K562 (cell line): ENCODE measurements around the gene EGLN3. TPM values are rescaled to one million over a fixed set of nuclear protein-coding genes. Genes with fewer than 3 reads are reported as not detected.

Experiments used
- ATAC-seq: fragments of 200-7000 bp; cut with Tn5 transposase; 3 replicates; pipeline ENCODE4 v1.9.1; 2020; ENCODE audit warnings: moderate library complexity
- BruUV-seq: library from RNA; stranded (reverse); fragments of 400-500 nt; replicated peaks from 2 replicates; lab custom pipeline; 2021; lab: Mats Ljungman, UMichigan
- CTCF ChIA-PET: fragments of 300-600 bp; formaldehyde crosslinking; extraction: SDS; loops from one replicate; lab custom pipeline; 2021; ENCODE audit warnings: low intra/inter-chr PET ratio; lab: Yijun Ruan, JAX
- POLR2A ChIA-PET: fragments of 300-600, 350-650 bp; sonication (Branson Sonifier 250); formaldehyde crosslinking; extraction: SDS; loops from one replicate; lab custom pipeline; 2021; ENCODE audit warnings: antibody characterized with exemption, inconsistent platforms; lab: Yijun Ruan, JAX
- DNase-seq, 4 experiments: peaks; one replicate each; pipeline versions ENCODE4 v3.0.0 to v3.0.0-alpha.2; 2011 to 2018; ENCODE audit warnings: low spot score in 3 of 4, mixed read lengths in 3 of 4; ENCODE audit errors: extremely low read depth in 1 of 4
- FAIRE-seq: peaks from 2 replicates; lab custom pipeline; 2011; peaks lifted over from hg19 to GRCh38; lab: Jason Lieb, UNC
- H2AFZ ChIP-seq: 2 replicates; pipeline ENCODE4 v1.6.0; 2011; ENCODE audit warnings: low read depth, low read length, control low read depth, inconsistent platforms
- H3K27ac ChIP-seq: fragments of 200-600 bp; 3 replicates; pipeline ENCODE4 v1.8.0; 2011; ENCODE audit warnings: low read depth, mild to moderate bottlenecking, control low read depth, inconsistent platforms, low read length, moderate library complexity, mixed read lengths; ENCODE audit errors: extremely low read depth
- H3K27me3 ChIP-seq, 2 experiments: fragments of 300-600 bp in 1 of 2; 2 replicates in 1 of 2; 3 replicates in 1 of 2; pipeline versions ENCODE4 v1.6.0 to v1.8.0; 2011; ENCODE audit warnings: inconsistent platforms in 2 of 2, low read length in 2 of 2, mild to moderate bottlenecking in 1 of 2, mixed read lengths in 1 of 2, moderate library complexity in 1 of 2; ENCODE audit not compliant: control insufficient read depth in 2 of 2, insufficient read depth in 2 of 2
- H3K36me3 ChIP-seq: fragments of 300-600 bp; 3 replicates; pipeline ENCODE4 v1.8.0; 2011; ENCODE audit warnings: mild to moderate bottlenecking, low read length, inconsistent platforms; ENCODE audit not compliant: control insufficient read depth, insufficient read depth
- H3K4me1 ChIP-seq, 2 experiments: fragments of 200-600 bp in 1 of 2; replicated peaks in 1 of 2; 2 replicates in 1 of 2; 3 replicates in 1 of 2; pipeline versions ENCODE4 v1.5.1 to v1.8.0; 2011; ENCODE audit warnings: inconsistent platforms in 2 of 2, low read length in 2 of 2, mild to moderate bottlenecking in 1 of 2, mixed read lengths in 1 of 2, moderate library complexity in 1 of 2; ENCODE audit not compliant: control insufficient read depth in 2 of 2, insufficient read depth in 2 of 2
- H3K4me2 ChIP-seq: 2 replicates; pipeline ENCODE4 v1.6.1; 2011; ENCODE audit warnings: low read length, control low read depth, inconsistent platforms, mixed read lengths; ENCODE audit not compliant: insufficient read depth
- H3K4me3 ChIP-seq: fragments of 200-600 bp; sonication (generic), shearing (Covaris generic); 2 replicates; pipeline ENCODE4 v1.5.1; 2016; ENCODE audit warnings: control low read depth, inconsistent platforms
- H3K79me2 ChIP-seq: fragments of 200-600 bp; 3 replicates; pipeline ENCODE4 v1.8.0; 2011; ENCODE audit warnings: low read length, inconsistent platforms; ENCODE audit not compliant: control insufficient read depth, insufficient read depth
- H3K9ac ChIP-seq, 2 experiments: 2 replicates each; pipeline versions ENCODE4 v1.6.0 to v1.6.1; 2011; ENCODE audit warnings: low read depth in 2 of 2, low read length in 2 of 2, control low read depth in 1 of 2, inconsistent platforms in 1 of 2, mild to moderate bottlenecking in 1 of 2, mixed read lengths in 1 of 2; ENCODE audit not compliant: insufficient read depth in 1 of 2
- H3K9me1 ChIP-seq: one replicate; pipeline ENCODE4 v1.6.0; 2011; ENCODE audit warnings: inconsistent platforms, mild to moderate bottlenecking, low read length, moderate library complexity; ENCODE audit not compliant: control insufficient read depth, insufficient read depth
- H3K9me3 ChIP-seq: replicated peaks from 2 replicates; pipeline ENCODE4 v1.5.1; 2011; ENCODE audit warnings: low read depth, low read length, inconsistent platforms; ENCODE audit not compliant: control insufficient read depth, insufficient read depth
- H4K20me1 ChIP-seq: replicated peaks from 2 replicates; pipeline ENCODE4 v1.6.1; 2011; ENCODE audit warnings: low read length, inconsistent platforms, mixed read lengths; ENCODE audit not compliant: control insufficient read depth, insufficient read depth
- BRF1 ChIP-seq: IDR thresholded peaks from 3 replicates; pipeline ENCODE4 v1.6.1; 2011; ENCODE audit warnings: borderline replicate concordance, mild to moderate bottlenecking; ENCODE audit not compliant: insufficient read length; ENCODE audit errors: extremely low read depth
- E2F4 ChIP-seq: sonication (generic); formaldehyde crosslinking; IDR thresholded peaks from 2 replicates; pipeline ENCODE4 v1.8.0; 2022; ENCODE audit warnings: mild to moderate bottlenecking, low read depth, missing genetic modification reagents
- ELK1 ChIP-seq: sonication (generic); formaldehyde crosslinking; IDR thresholded peaks from 2 replicates; pipeline ENCODE4 v1.8.1; 2022; ENCODE audit warnings: missing genetic modification reagents
- GTF2F1 ChIP-seq: IDR thresholded peaks from 2 replicates; pipeline ENCODE4 v1.6.1; 2011; ENCODE audit warnings: low read depth, low read length, improper control_type of control experiment
- HOXB6 ChIP-seq: fragments of 250-450 bp; sonication (Bioruptor Pico); IDR thresholded peaks from 2 replicates; pipeline ENCODE4 v1.5.1; 2022; ENCODE audit warnings: mild to moderate bottlenecking, borderline replicate concordance
- HSF4 ChIP-seq: fragments of 250-450 bp; sonication (Bioruptor Pico); IDR thresholded peaks from 2 replicates; pipeline ENCODE4 v2.1.2; 2022; ENCODE audit warnings: mild to moderate bottlenecking, moderate library complexity, borderline replicate concordance
- JUN ChIP-seq, 2 experiments: sonication (generic) in 1 of 2; formaldehyde crosslinking in 1 of 2; IDR thresholded peaks; 2 replicates each; pipeline versions ENCODE4 v1.6.1 to v1.8.0; 2012 to 2022; ENCODE audit warnings: borderline replicate concordance in 2 of 2, mild to moderate bottlenecking in 2 of 2, improper control_type of control experiment in 1 of 2, low read depth in 1 of 2, low read length in 1 of 2, missing genetic modification reagents in 1 of 2
- JUND ChIP-seq, 2 experiments: IDR thresholded peaks; 2 replicates in 1 of 2; 3 replicates in 1 of 2; pipeline ENCODE4 v1.6.1; 2011; ENCODE audit warnings: borderline replicate concordance in 2 of 2, low read depth in 2 of 2, low read length in 2 of 2, improper control_type of control experiment in 1 of 2, missing biosample characterization in 1 of 2, missing genetic modification characterization in 1 of 2, missing genetic modification reagents in 1 of 2
- MAX ChIP-seq: sonication (generic); formaldehyde crosslinking; IDR thresholded peaks from 2 replicates; pipeline ENCODE4 v1.9.0; 2022; ENCODE audit warnings: mild to moderate bottlenecking, missing genetic modification reagents
- NFIC ChIP-seq: fragments of 450-650 bp; IDR thresholded peaks from 2 replicates; pipeline ENCODE4 v1.6.1; 2017; ENCODE audit warnings: mild to moderate bottlenecking, inconsistent platforms
- POLR2B ChIP-seq: fragments of 450-650 bp; IDR thresholded peaks from 2 replicates; pipeline ENCODE4 v1.6.1; 2018; ENCODE audit warnings: low read depth; ENCODE audit not compliant: partially characterized antibody
- RFX7 ChIP-seq: fragments of 250-450 bp; sonication (Bioruptor Pico); IDR thresholded peaks from 2 replicates; pipeline ENCODE4 v1.5.1; 2021; ENCODE audit warnings: mild to moderate bottlenecking
- SAFB ChIP-seq: fragments of 200-400 bp; formaldehyde crosslinking; IDR thresholded peaks from 2 replicates; pipeline ENCODE4 v1.6.1; 2017; ENCODE audit warnings: low read depth, low read length, borderline replicate concordance
- SNAPC5 ChIP-seq: fragments of 250-450 bp; sonication (Bioruptor Pico); IDR thresholded peaks from 2 replicates; pipeline ENCODE4 v1.8.0; 2021; ENCODE audit warnings: moderate library complexity, mild to moderate bottlenecking, inconsistent platforms
- TEAD1 ChIP-seq, 2 experiments: fragments of 450-650 bp in 1 of 2; sonication (generic) in 1 of 2; formaldehyde crosslinking; IDR thresholded peaks; 2 replicates each; pipeline versions ENCODE4 v1.4.0 to v1.8.0; 2020 to 2022; ENCODE audit warnings: mild to moderate bottlenecking in 2 of 2, missing genetic modification reagents in 1 of 2
- YBX1 ChIP-seq: fragments of 450-650 bp; IDR thresholded peaks from 2 replicates; pipeline ENCODE4 v1.7.1; 2016; ENCODE audit warnings: mild to moderate bottlenecking
- ZFX ChIP-seq: sonication (generic); formaldehyde crosslinking; IDR thresholded peaks from 2 replicates; pipeline ENCODE4 v1.8.0; 2022; ENCODE audit warnings: mild to moderate bottlenecking, missing genetic modification reagents, moderate library complexity
- WGBS: fragments of 100-300 bp; shearing (Covaris generic); methylation state at CpG from one replicate; pipeline ENCODE4 v1.1.6; 2016; ENCODE audit warnings: low coverage, mixed read lengths; ENCODE audit not compliant: insufficient coverage; ENCODE audit errors: missing lambda C conversion rate; 5-methylcytosine and 5-hydroxymethylcytosine counted together
- in situ Hi-C: fragments of 300-500 bp; cut with MboI; formaldehyde crosslinking; loops from 4 replicates; pipeline ENCODE4 v1.15.0; 2018; ENCODE audit warnings: inconsistent platforms, mixed read lengths
- intact Hi-C: fragments of 100-400 bp; cut with micrococcal nuclease; formaldehyde crosslinking; loops from 2 replicates; pipeline ENCODE4 v1.14.2; 2022
- polyA plus RNA-seq, 8 experiments: library from polyadenylated mRNA; depleted of rRNA in 4 of 8; stranded (reverse) in 5 of 8; unstranded in 3 of 8; fragments of >200 nt; fragmentation: Nextera tagmentation in 2 of 8; fragmentation: Illumina TruSeq in 1 of 8; extraction: Ambion mirVana in 2 of 8; extraction: Trizol in 1 of 8; gene quantifications; 2 replicates each; pipeline versions ENCODE4 v1.2.1 to v1.2.3, GENCODE V29; 2011 to 2014; ENCODE audit warnings: inconsistent platforms in 1 of 8, missing spikeins in 1 of 8
- total RNA-seq, 7 experiments: library from RNA; depleted of rRNA in 6 of 7; stranded (reverse); fragments of >200 nt in 6 of 7; fragmentation: Illumina TruSeq in 2 of 7; extraction: Trizol in 2 of 7; gene quantifications; 2 replicates each; pipeline versions ENCODE4 v1.2.1 to v1.2.3, GENCODE V29; 2011 to 2021; ENCODE audit warnings: low replicate concordance in 1 of 7

Gene EGLN3
- total and polyA plus RNA-seq, 9 of the 15 experiments (the other 6 are each of a cell fraction or from before 2014, with no cell fraction given): 2.5 to 87.6 (median 5.8) TPM

GRCh38 chr14:33914676-33915516 is 36.0 kb downstream of the EGLN3 start:
- in situ Hi-C loops (no loop called here), intact Hi-C loops (loop anchor here (5.0 kb wide), 1 partner anchor 68 kb away; no protein-coding TSS in a partner anchor)
- DNase-seq: peak; percentile 24 to 64 (median 26)
- Histone ChIP-seq H3K27me3 (no peaks in the 10 kb centered on the region), H3K4me3 (no peak overlapping the region), H3K4me2 (peak overlapping the region; percentile 21; the same call in 1 of the 2 replicates), H4K20me1 (no peaks in the 10 kb centered on the region), H3K36me3 (no peaks in the 10 kb centered on the region; the same call in 2 of the 3 replicates), H3K27ac (peak overlapping the region; percentile 43; the same call in 1 of the 3 replicates), H2AFZ (peak overlapping the region; percentile 66; the same call in 1 of the 2 replicates), H3K4me1 (peaks cover 14 to 49% of the 10 kb centered on the region in 2 experiments; a peak in 4 of 5 replicates), H3K79me2 (peaks cover 3% of the 10 kb centered on the region; the same call in 2 of the 3 replicates), H3K9me1 (no peaks in the 10 kb centered on the region), H3K9me3 (no peaks in the 10 kb centered on the region), H3K9ac (no peak overlapping the region; a peak in 2 of 4 replicates)
- 35% methylated on average over 5 of the region's 5 CpGs for WGBS
- BruUV-seq: no TSS peak
- ATAC-seq: peak; percentile 33
- CTCF ChIA-PET: no interaction called here
- POLR2A ChIA-PET: interaction anchor here (0.6 kb wide), 1 partner anchor 1058 kb away, joined by 3 read pairs; no protein-coding TSS in a partner anchor
- FAIRE-seq: peak; percentile 78
- TF ChIP-seq SAFB (no peak), ELK1 (CRISPR knock-in tag) (no peak), HOXB6 (CRISPR knock-in tag) (no peak), BRF1 (no peak), YBX1 (no peak), JUND (IDR thresholded peaks at IDR 0.05; ENCODE audit: borderline replicate concordance, low read depth, low read length) (peak; percentile 90), JUND (tag; IDR thresholded peaks at IDR 0.05; ENCODE audit: borderline replicate concordance, low read depth, low read length) (peak; percentile 90; the same call in 2 of the 3 replicates), MAX (CRISPR knock-in tag) (no peak), POLR2B (no peak), GTF2F1 (no peak), E2F4 (no peak), SNAPC5 (CRISPR knock-in tag) (no peak), NFIC (no peak), HSF4 (CRISPR knock-in tag) (no peak), JUN (IDR thresholded peaks at IDR 0.05; ENCODE audit: borderline replicate concordance, low read depth, low read length) (peak; percentile 76; the same call in 1 of the 2 replicates), JUN (CRISPR knock-in tag; IDR thresholded peaks at IDR 0.05; ENCODE audit: borderline replicate concordance) (no peak), TEAD1 (CRISPR knock-in tag; IDR thresholded peaks at IDR 0.05) (0 out of 4 replicates have a peak, but pooled peaks of 1 of the 2 experiments have one; percentile 41), RFX7 (CRISPR knock-in tag) (no peak), ZFX (CRISPR knock-in tag) (peak; percentile 34; the same call in 1 of the 2 replicates)
